Measurements from ENCODE around the gene NKX1-1.

NKX1-1 gene

DNA sequence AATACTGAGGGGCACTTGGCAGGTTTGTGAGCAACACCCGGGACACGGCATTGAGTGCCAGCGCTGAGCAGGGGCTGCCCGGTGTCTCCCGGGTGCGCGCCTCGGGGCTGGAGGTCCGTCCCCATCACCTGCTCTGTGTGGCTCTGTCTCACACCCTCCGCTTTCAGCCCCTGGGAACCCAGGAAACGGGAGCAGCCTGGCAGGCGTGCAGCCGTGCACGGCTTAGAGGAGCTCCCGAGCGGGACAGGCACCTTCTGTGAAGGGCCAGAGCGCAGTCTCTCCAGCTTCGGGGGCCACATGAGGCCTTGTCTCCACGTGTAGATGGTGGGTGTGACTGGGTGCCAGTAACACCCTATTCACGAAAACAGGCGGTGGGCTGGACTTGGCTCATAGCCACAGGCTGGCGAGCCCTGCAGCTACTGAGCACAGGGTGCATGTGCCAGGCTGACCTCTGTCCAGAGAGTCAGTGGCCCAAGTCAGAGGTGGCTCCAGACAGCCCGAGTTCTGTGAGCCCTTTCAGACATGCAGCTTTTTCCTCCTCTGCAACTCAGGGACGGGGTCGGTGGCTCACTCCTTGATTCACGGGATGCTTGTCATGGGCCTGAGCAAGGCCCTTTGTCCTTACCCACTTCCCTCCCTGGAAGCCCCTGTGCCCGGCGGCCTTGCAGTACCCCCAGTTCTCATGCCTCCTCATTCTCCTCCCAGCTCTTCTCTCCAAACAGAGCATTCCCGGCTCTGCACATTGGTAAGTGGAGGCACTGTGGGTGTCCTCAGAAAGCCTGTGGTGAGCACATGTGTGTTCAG, 35.7 kb downstream of the NKX1-1 start:
- DNase-seq = no peak

DNA sequence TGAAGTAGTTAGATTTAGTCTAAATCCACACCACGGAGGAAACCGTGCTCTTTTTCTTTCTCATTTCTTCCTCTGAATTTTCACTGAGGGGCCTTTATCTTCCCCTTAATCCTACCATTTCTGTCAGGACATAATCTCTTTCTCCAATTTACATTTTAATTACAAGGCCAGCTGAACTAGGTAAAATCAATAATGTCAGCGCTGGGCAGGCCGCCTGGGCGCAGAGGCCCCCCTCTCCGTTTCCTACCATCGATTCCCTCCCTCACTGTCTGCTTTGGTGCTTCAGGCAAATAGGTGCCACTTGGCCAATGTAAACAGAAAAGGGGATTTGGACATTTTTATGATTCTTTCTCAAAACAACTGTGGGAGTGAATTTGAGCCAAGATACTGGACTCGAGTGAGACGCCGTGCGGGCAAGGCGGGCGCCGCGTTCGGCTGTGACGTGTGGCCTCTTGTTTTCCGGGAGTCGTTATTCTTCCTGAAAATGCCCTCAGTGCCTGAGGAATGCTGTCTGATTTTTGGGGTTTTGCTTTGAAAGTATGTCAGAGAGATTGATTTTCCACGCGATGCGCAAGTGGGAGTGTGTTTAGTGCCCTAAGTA, 36.7 kb downstream of the NKX1-1 start:
- DNase-seq = no peak

DNA sequence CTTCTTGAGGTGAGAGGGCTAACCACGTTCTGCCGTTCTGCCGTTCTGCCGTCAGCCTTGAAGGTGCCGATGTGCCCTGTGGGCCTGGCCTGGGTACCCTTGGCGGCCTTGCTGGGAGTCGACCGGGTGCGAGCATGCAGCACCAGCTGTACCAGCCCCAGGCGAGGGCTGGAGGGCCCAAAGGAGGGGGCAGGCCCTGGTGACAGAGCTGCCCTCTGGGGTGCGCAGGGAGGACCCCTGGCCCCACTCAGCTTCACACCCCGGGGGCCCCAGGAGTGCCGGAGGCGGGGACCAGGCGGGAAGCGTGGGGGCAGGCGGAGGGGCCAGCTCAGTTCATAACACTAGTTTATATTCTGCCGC, 37.2 kb downstream of the NKX1-1 start:
- DNase-seq = no peak

- no peak for DNase-seq
Measured at GRCh38 chr4:1368421-1369090, 37.7 kb downstream of the NKX1-1 start.

GRCh38 chr4:1367936-1368289, 38.3 kb downstream of the NKX1-1 start:
- no peak for DNase-seq

DNA sequence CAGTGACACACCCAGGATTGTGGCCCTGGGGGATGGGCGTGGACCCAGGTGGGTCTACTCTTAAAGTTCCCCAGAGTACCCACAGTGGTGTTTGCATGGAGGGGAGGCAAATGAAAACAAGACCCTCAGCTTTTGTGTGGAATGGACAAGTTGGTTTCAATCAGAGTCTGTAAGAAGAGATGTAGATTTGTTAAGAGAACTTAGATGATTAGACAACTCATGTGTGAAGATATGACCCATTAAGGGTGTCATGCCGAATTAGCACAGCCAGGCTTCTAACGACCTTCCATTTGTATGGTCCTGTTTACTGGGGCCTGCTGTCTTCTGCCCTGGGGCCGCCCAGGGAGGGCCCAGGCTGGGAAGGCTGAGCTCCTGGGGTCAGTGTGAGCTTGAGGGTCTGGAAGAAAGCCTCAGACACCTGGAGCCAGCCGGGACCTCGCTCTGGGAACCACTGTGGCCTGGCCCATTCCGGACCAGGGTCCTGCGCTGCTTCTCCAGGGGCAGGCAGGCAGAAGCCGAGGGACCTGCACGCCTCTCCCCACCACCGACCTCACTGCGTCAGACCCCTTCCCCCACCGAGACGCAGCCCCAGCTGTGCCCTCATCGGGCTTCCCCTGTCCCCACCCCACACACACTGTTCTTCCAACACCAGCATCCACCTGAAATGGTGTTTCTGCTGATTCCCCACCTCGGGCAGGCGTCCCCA, 38.9 kb downstream of the NKX1-1 start:
- DNase-seq = no peak

DNA sequence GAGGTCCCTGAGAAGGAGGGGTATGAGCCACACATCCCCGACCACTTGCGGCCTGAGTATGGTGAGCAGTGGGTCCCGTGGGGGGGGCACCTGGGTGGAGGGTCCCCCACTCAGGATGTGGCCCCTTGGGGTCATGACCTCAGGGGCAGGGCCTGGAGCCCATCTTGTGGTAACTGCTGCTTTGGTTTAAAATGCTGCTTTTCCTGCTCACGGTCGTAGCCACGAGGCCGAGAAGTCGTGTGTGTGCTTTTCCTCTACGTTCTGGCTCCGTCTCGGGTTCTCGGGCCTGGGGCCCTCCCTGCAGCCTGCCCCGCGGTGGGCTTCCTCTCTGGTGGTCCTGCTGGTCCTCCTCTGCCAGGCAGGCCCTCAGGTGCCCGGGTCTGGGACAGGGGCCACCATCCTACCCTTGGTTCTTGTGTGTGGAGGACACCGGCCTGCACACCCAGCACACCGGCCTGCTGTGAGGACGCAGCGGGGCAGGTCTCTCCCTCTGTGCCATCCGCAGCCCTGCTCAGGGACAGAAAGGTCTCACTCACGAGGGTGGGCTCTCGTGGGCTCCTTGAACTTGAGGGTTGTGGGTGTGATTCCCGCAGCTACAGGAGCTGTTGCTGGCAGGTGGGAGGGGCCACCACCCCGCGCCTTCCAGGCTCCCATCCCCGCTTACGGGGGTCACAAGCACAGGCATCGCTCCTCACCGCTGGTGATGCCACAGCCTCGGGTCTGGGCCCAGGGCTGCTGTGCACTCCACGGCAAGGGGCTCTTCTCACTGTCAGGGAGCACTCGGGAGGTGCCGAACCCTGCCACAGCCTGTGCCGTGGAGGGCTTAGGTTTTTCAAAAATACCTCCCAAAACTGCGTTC, 39.6 kb downstream of the NKX1-1 start:
- DNase-seq = no peak

GRCh38 chr4:1365271-1366178, 40.7 kb downstream of the NKX1-1 start:
- DNase-seq = peak; percentile 67 to 88

GRCh38 chr4:1364748-1365147, 41.5 kb downstream of the NKX1-1 start:
- DNase-seq = no peak

DNA sequence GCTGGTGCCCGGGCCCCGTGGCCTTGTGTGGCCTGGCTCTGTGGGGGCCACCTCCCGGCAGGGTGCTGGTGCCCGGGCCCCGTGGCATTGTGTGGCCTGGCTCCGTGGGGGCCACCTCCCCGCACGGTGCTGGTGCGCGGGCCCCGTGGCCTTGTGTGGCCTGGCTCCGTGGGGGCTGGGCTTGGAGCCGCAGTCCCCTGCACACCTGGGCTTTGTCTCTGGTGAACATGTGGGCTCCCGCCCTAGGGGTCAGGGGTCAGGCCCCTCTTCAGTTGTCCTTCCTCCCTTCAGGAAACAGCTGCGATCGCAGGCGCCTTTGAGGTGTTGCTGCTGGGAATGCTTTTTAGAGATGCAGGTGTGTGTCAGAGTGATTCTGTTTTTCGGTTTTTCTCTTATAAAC, 42.0 kb downstream of the NKX1-1 start:
- DNase-seq = no peak

- peak in 1 of 2 experiments; percentile 40 for DNase-seq
Measured at GRCh38 chr4:1363513-1363912, 42.7 kb downstream of the NKX1-1 start.

DNA sequence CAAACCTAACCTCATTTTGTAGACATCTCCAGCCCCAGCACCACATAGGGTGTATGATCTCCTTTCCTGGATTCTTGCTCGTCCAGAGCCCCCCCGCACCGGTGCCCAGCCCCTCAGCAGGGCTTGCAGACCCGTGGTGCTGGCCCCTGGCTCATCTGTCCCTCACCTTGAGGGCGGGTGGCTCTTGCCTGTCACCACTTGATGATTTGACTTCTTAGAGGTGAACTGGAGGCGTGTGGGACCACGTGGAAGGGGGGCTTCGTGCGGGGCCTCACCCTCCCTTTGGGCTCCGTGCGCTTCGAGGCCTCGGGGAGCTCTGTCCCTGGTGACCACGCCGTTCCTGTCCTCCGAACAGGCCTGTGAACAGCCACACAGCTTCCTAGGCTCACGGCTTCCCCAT, 43.7 kb downstream of the NKX1-1 start:
- DNase-seq = no peak

DNA sequence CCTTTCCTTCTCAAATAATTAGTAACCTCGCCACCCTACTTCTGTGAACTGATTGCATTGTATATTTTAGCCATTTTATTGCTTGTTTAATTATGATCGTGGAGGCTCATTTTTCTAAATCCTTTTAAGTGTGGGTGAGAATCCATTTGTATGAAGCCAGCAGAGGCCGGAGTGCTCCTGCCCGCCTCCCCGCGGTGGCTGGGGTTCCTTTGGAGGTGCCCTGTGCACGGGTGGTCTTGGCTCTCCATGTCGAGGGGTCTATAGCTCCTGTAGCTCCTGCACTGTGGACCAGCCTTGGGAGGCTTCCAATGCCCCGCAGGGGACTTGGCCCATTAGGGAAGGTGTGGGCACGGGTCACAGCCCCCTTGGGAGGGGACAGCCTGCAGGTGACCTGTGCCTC, 44.2 kb downstream of the NKX1-1 start:
- no peak for DNase-seq

DNA sequence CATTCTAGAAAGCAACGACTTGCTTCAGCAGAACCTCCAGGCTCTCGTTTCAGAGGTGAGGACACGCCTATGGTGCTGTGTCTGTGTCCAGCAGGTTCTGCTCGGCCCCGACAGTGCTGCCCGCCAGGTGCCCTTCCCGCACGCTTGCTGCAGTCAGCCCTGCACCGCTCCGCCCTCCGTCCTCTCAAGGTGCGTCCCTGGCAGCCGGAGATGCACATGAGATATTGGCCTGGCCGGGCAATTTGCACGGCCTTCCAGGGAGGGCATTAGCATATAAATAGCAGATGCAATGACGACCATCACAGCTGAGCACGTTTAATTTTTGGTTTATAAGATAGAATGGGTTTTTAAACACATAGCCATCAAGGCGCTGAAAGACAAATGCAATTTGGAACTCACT, 44.8 kb downstream of the NKX1-1 start:
- DNase-seq = peak in 1 of 2 experiments; percentile 22

DNA sequence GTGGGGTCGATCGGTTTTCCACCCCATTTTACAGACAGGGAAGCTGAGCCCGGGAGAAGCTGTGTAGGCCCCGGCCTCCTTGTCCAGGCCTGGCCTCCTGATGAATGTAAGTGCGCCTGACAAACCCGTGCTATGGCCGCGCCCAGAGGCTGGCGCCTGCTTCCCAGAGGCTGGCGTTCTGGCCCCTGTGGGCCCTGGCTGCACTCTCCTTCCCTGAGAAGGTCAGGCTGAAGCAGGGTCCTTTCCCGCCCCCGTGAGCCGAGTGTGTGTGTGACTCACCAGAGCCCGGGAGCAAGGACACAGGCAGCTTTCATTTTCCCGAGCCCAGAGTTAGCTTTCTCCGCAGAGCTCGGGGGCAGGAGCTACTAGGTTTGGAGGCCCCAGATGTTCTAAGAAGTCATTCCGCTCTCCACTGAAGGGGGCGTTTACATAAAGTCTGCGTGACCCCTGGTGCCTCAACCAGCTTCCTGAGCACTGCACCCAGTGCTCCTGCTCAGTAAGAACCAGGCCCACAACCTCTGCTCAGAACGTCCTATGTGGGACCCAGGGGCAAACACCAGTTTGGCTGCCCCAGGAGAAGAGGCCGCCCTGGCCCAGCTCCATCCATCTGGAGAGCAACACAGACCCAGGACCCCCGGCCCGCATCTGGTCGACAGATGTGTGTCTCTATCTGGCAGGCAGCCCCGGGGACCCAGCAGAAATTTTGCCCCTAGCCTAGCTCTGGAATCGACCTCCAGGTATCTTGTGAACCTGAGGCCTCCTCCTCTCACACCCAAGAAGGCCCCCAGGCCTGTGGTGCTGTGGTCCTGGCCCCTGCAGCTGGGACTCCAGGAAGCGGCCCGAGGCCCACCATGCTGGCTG, 45.6 kb downstream of the NKX1-1 start:
- no peak for DNase-seq

- DNase-seq = no peak
Measured at GRCh38 chr4:1359976-1360375, 46.3 kb downstream of the NKX1-1 start.

- no peak for DNase-seq
Measured at GRCh38 chr4:1359144-1359501, 47.1 kb downstream of the NKX1-1 start.

GRCh38 chr4:1358421-1359143, 47.7 kb downstream of the NKX1-1 start:
- DNase-seq = no peak

GRCh38 chr4:1357356-1358248, 48.6 kb downstream of the NKX1-1 start:
- DNase-seq = no peak

Data from NCI-H2081 (cell line).